ENCODE results near the gene ZNF486.
"Not testable (repeated sequence)": the region's sequence is repeated elsewhere in the genome, so short reads cannot be mapped to it uniquely, and the experiment has no call there.

The ZNF486 gene

DNA sequence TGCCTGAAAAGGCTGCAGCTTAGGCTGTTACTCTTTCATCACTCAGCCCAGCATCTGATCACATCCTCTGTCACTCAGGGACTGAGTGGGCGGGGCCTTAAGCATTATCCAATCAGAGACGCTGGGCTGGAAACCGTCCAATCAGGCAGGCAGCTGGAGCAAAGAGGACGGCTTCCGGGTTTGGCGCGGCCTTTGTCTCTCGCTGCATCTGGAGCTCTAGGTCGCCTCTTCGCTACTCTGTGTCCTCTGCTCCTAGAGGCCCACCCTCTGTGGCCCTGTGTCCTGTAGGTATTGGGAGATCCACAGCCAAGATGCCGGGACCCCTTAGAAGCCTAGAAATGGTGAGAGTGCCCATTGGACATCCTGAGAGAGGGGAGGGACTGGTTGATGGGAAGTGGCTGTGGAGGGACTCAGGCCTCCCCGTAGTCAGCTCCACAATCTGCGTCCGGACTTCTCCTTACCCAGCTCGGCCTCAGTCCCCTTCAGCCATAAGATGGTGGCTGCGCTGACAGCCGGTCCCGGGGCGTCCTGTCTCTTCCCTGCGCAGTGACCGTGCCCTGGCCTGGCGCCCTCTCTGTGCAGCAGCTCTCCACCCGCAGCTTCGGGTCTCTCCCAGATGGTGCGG is at the start of gene ZNF486:
ZNF486 (plus strand) TSS at position 195 of the 625 bp plus-strand sequence; CDS start at position 312, 117 bp downstream.
- peak; percentile 95 for DNase-seq (ENCODE audit: low spot score)

DNA sequence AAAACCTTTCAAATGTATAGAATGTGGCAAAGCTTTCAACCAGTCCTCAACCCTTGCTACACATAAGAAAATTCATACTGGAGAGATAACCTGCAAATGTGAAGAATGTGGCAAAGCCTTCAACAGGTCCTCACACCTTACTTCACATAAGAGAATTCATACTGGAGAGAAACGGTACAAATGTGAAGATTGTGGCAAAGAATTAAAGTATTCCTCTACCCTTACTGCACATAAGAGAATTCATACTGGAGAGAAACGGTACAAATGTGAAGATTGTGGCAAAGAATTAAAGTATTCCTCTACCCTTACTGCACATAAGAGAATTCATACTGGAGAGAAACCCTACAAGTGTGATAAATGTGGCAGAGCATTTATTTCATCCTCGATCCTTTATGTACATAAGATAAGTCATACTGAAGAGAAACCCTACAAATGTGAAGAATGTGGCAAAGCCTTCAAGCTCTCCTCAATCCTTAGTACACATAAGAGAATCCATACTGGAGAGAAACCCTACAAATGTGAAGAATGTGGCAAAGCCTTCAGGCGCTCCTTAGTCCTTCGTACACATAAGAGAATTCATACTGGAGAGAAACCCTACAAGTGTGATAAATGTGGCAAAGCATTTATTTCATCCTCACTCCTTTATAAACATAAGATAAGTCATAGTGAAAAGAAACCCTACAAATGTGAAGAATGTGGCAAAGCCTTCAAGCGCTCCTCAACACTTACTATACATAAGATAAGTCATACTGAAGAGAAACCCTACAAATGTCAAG is 48.8 kb upstream of the ZNF486 start:
- not testable (repeated sequence) for DNase-seq (ENCODE audit: low spot score)

DNA sequence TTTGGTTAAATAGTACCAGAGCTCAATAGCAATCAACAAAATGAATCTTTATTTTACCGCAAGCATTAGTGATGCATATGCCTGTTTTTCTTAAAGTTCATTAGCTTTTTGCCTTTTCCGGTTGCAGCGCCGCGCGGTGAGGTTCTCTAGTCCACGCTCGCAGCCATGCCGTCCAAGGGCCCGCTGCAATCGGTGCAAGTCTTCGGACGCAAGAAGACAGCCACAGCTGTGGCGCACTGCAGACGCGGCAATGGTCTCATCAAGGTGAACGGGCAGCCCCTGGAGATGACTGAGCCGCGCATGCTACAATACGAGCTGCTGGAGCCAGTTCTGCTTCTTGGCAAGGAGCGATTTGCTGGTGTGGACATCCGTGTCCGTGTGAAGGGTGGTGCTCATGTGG is 42.1 kb upstream of the ZNF486 start:
- DNase-seq (ENCODE audit: low spot score), result no peak

DNA sequence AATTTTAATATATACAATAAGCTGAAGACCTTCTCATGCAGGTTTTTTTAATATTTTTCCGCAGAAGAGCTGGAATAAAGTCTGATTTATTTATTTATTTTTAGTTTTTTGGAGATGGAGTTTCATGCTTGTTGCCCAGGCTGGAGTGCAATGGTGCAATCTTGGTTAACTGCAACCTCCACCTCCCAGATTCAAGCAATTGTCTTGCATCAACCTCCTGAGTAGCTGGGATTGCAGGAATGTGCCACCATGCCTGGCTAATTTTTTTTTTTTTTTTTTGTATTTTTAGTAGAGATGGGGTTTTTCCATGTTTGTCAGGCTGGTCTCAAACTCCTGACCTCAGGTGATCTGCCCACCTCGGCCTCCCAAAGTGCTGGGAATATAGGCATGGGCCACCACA is 34.1 kb upstream of the ZNF486 start:
- DNase-seq (ENCODE audit: low spot score), result not testable (repeated sequence)

DNA sequence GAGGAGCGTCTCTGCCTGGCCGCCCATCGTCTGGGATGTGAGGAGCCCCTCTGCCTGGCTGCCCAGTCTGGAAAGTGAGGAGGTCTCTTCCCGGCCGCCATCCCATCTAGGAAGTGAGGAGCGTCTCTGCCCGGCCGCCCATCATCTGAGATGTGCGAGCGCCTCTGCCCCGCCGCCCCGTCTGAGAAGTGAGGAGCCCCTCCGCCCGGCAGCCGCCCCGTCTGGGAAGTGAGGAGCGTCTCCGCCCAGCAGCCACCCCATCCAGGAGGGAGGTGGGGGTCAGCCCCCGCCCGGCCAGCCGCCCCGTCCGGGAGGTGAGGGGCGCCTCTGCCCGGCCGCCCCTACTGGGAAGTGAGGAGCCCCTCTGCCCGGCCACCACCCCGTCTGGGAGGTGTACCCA is 29.3 kb upstream of the ZNF486 start:
- not testable (repeated sequence) for DNase-seq (ENCODE audit: low spot score)

DNA sequence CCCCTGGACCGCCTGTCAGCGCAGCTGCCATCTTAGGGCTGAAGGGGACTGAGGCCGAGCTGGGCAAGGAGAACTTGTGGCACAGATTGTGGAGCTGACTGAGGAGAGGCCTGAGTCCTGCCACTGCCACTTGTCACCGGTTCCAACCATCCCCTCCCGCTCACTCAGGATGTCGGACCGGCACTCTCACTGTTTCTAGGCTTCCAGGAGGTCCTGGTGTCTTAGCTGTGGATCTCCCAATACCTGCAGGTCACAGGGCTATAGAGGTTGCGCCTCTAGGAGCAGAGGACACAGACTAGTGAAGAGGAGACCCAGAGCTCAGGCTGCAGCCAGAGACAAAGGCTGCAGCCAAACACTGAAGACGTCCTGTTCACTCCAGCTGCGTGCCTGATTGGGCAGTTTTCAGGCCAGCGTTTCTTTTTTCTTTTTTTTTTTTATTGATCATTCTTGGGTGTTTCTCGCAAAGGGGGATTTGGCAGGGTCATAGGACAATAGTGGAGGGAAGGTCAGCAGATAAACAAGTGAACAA is 15.3 kb upstream of the ZNF486 start:
- DNase-seq (ENCODE audit: low spot score), result no peak

DNA sequence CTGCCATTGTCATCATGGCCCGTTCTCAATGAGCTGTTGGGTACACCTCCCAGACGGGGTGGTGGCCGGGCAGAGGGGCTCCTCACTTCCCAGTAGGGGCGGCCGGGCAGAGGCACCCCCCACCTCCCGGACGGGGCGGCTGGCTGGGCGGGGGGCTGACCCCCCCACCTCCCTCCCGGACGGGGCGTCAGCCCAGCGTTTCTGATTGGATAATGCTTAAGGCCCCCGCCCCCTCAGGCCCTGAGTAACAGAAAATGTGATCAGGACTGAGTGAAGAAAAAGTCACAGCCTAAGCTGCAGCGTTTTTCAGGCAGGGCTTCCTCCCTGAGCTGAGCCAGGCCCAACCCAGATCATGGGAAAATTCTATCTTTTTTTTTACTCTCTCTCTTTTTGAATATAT is 14.5 kb upstream of the ZNF486 start:
- not testable (repeated sequence) for DNase-seq (ENCODE audit: low spot score)

DNA sequence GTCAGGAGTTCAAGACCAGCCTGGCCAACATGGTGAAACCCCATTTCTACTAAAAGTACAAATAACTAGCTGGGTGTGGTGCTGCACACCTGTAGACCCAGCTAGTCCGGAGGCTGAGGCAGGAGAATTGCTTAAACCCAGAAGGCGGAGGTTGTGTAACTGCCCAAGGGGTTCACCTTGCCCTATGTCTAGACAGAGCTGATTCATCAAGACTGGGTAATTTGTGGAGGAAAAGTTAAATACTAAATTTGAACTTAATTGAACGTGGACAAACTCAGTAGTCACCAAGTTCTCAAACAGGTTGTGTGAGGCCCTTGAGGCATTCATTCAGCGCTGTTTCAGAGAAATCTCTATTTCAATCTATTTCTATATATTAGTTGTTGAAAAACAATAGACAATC is 13.7 kb upstream of the ZNF486 start:
- DNase-seq (ENCODE audit: low spot score), result no peak

DNA sequence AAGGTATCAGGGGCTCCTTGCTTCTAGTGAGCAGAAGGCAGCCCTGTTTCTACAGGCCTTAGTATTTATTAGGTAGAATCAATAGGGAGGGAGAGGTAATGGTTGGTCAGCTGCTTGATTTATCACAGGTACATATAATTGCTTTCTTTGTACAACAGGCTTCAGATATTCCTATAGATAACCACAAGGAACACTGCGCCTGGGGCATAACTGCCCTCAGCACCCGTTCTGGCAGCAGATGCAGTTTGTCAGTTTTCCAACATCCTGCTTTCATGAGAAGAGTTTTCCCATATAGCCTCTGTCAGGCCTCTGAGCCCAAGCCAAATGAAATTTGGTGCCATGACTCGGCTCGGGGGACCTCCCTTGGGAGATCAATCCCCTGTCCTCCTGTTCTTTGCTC is 12.4 kb upstream of the ZNF486 start:
- DNase-seq (ENCODE audit: low spot score), result no peak

DNA sequence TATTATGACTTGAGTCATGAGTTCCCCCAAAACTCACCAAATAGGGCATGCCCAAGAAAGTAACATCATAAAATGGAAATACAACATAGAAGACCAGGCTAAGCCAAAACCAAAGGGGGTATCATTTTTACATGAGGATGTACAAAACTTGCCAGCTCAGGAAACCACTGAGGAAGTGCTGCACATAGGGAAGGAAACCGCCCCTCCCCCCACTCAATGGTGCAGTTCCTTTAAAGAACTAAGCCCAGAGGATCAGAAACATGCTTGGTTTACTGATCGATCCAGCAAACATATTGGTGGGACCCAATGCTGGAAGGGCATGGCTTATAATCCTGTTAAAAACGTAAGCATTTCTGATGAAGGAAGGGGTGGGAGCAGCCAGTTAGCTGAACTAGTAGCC is 4.2 kb upstream of the ZNF486 start:
- no peak for DNase-seq (ENCODE audit: low spot score)

DNA sequence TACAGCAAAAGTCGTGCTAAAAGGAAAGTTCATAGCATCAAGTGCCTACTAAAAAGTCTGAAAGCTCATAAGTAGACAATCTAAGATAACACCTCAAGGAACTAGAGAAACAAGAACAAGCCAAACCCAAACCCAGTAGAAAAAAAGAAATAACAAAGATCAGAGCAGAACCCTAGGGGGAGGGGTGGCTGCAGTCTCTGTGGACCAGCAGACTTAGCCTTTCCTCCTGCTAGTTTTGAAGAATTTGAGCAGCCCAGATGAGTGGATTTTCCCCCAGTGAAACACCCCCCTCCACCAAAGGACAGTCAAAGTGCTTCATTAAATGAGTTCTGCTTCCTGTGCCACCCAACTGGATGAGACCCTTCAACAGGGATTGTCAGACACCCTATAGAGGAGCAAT is 2.6 kb upstream of the ZNF486 start:
- no peak for DNase-seq (ENCODE audit: low spot score)

DNA sequence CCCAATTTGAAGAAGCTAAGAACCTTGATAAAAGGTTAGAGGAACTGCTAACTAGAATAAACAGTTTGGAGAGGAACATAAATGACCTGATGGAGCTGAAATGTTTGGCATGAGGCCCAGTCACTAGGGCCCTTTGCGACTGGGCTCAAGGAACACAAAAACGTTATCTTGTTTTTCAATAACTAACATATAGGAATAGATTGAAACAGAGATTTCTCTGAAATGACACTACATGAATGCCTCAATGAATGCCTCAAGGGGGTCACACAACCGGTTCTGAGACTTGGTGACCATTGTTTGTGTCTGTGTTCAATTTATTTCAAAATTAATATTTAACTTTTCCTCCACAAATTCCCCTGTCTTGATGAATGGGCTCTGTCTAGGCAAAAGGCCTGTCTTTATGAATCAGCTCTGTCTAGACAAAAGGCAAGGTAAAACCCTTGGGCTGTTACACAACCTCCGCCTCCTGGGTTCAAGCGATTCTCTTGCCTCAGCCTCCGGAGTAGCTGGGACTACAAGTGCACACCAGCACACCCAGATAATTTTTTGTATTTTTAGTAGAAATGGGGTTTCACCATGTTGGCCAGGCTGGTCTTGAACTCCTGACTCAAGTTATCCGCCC is 932 bp upstream of the ZNF486 start:
- no peak for DNase-seq (ENCODE audit: low spot score)

DNA sequence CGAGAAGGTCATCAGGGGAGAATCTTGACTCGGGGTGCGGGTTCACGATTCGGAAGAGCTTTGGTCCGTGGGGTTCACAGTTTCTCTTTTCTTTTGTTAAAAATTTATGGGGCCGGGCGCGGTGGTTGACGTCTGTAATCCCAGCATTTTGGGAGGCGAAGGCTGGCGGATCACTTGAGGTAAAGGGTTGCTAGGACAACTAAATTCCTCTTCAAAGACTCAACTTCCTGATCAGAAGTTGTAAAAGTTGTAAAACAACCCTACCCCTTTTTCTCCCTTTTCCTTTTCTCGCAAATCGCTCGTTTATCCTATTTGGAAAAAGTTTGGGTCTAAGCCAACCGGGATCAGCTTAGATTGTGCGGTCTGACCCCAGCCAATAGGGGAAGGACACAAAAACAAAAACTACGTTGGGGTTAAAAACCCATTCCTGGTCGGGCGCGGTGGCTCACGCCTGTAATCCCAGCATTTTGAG is 673 bp downstream of the ZNF486 start:
- no peak for DNase-seq (ENCODE audit: low spot score)

DNA sequence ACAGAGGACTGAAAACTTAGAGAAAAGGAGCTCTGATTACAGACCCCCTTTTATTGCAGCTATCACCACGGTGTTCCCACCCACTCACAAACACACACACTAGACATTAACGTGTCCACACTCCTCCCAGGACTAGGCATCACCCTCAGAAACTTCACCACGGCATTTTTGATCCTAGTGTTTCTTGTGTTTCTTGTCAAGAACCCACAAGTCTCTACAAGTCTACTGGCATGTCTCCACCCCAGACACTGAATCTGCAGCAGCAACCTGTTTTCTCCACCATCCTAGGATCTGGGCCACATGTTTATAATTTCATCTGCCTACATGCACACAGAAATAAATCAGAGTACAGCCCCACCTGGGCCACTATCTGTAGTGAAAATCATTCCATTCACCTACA is 4.3 kb downstream of the ZNF486 start:
- no peak for DNase-seq (ENCODE audit: low spot score)

DNA sequence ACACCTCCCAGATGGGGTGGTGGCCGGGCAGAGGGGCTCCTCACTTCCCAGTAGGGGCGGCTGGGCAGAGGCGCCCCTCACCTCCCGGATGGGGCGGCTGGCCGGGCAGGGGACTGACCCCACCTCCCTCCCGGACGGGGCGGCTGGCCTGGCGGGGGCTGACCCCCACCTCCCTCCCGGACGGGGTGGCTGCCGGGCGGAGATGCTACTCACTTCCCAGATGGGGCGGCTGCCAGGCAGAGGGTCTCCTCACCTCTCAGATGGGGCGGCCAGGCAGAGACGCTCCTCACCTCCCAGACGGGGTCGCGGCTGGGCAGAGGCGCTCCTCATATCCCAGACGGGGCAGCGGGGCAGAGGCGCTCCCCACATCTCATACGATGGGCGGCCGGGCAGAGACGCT is 8.8 kb downstream of the ZNF486 start:
- not testable (repeated sequence) for DNase-seq (ENCODE audit: low spot score)

DNA sequence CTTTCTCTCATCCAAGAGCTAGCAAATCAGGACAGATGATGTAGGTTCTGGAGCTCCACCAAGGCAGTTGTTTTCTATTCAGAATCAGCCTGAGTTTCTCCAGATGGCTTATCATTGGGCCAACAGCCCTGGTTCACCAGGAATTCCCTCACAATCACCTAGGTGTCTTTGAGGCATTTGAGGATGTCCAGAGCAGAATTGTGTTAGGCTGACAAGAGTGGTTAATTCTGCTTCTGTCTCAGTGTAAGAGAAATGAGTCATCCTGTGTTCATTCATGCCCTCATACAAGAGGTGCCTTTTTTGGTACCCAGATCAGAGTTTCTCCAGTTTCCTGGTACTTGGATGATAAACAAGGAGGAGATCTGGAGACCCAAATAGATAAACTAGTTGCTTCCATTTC is 12.9 kb downstream of the ZNF486 start:
- not testable (repeated sequence) for DNase-seq (ENCODE audit: low spot score)

DNA sequence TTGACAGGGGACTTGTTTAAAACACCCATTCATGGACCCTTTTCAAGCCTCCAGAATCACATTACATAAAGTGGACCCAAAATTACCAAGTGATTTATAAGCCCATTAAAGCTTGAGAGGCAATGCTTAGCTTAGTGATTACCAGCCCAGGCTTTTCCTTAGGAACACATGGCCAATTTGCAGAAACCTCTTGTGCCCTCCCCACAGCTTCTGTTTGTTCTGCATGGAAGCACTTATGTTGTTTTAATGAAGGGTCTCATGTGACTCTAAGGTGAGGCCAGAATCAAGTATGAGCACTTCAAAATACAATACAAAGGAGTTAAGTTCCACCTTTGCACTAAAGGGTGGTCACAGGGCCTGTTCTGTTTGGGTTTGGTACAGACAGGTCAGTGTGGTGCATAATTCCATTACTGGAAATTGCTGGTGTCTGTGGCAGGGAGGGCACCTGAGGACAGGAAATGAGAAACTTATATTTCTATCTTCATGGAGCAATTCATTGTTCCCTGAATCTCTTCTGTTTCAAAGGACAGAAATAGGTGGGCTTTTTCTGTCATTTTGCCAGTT is 15.3 kb downstream of the ZNF486 start:
- DNase-seq (ENCODE audit: low spot score), result no peak

DNA sequence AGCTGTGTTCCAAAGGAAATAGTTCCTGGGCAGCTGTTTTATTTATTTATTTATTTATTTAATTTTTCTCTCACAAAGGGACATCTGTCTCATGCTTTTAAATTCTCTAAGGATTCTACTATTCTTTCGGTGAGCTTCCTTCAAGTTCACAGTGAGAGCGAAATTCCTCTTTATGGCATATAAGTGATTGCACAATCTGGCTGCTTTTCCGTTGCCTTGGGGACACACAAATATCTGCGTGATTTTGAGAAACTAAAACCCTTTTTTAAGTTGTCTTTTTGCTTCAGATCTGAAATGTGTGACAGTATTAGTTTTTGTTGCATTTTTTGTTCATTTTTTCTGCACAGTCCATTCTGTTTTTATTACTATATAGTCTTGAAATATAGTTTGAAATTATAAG is 19.2 kb downstream of the ZNF486 start:
- DNase-seq (ENCODE audit: low spot score), result no peak

DNA sequence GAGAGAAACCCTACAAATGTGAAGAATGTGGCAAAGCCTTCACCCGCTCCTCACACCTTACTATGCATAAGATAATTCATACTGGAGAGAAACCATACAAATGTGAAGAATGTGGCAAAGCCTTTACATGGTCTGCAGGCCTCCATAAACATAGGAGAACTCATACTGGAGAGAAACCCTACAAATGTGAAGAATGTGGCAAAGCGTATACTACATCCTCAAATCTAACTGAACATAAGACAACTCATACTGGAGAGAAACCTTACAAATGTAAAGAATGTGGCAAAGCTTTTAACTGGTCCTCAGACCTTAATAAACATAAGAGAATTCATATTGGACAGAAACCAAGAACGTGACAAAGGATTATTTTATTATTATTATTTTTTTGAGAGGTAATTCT is 30.7 kb downstream of the ZNF486 start:
- no peak for DNase-seq (ENCODE audit: low spot score)

DNA sequence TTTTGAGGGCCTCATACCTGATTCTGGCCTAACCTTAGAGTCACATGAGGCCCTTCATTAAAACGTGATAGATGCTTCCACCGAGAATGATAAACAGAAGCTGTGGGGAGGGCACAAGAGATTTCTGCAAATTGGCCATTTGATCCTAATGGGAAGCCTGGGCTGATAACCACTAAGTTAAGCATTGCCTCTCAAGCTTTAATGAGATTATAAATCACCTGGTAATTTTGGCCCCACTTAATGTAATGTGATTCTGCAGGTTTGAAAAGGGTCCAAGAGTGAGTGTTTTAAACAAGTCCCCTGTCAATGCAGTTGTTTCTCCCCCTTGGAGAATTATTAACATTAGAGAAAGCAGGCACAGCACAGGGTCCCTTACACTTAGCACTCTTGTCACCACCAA is 42.0 kb downstream of the ZNF486 start:
- no peak for DNase-seq (ENCODE audit: low spot score)

DNA sequence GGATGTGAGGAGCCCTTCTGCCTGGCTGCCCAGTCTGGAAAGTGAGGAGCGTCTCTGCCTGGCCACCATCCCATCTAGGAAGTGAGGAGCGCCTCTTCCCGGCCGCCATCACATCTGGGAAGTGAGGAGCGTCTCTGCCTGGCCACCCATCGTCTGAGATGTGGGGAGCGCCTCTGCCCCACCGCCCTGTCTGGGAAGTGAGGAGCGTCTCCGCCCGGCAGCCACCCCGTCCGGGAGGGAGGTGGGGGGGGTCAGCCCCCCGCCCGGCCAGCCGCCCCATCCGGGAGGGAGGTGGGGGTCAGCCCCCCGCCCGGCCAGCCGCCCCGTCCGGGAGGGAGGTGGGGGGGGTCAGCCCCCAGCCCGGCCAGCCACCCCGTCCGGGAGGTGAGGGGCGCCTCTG is 47.4 kb downstream of the ZNF486 start:
- not testable (repeated sequence) for DNase-seq (ENCODE audit: low spot score)

DNA sequence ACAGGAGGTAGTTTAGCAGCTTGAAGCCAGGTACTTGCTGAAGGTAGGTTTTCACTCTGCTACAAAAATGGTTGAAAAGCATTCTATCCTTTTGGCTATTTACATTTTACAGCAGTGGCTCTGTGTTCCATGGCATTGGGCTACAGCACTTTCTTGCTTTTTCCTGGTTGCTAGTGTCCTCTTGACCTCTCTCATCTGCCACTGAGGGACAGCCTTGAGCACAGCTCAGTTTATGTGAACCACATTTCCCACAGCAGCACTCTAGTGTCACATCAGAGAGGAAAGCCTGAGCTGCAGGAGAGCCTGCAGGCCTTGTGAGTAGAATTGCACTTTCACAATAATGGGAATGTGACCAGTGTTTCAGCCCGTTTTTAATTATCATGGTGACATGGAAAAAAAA is 54.6 kb downstream of the ZNF486 start:
- DNase-seq (ENCODE audit: low spot score), result not testable (repeated sequence)

DNA sequence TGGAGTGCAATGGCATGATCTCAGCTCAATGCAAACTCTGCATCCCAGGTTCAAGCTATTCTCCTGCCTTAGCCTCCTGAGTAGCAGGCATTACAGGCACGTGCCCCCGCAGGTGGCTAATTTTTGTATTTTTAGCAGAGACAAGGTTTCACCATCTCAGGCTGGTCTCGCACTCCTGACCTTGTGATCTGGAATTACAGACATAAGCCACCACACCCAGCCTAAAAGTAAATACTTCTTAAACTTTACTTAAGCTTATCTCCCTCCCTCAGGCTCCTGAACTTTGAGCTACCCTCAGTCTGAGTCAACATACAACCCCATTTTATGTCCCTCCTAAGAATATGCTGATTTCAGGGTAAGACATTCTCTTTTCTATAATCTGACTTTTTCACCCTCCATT is 66.1 kb downstream of the ZNF486 start:
- DNase-seq (ENCODE audit: low spot score), result no peak

Data from CD4-positive, alpha-beta T cell treated with Interleukin-15 for 4 hours (primary cell).